IMR-90 (cell line): Measurements from ENCODE around the gene ABCF3. TPM values are rescaled to one million over a fixed set of nuclear protein-coding genes. Genes with fewer than 3 reads are reported as not detected.

ENCODE experiments used
- ATAC-seq: fragments of 200-7000 bp; cut with Tn5 transposase; 2 replicates; pipeline ENCODE4 v1.9.1; 2020; ENCODE audit warnings: low read depth, mild to moderate bottlenecking, moderate library complexity
- BruUV-seq: library from RNA; stranded (reverse); fragments of 400-500 nt; replicated peaks from 2 replicates; lab custom pipeline; 2021; lab: Mats Ljungman, UMichigan
- CTCF ChIA-PET: fragments of 300-600 bp; formaldehyde crosslinking; extraction: SDS; loops from one replicate; lab custom pipeline; 2021; ENCODE audit warnings: antibody characterized with exemption; lab: Yijun Ruan, JAX
- POLR2A ChIA-PET: fragments of 300-600 bp; sonication (Branson Sonifier 250); formaldehyde crosslinking; loops from one replicate; lab custom pipeline; 2022; ENCODE audit warnings: antibody characterized with exemption; ENCODE audit not compliant: unreplicated experiment; lab: Charles Lee
- DNase-seq: peaks from one replicate; pipeline ENCODE4 v3.0.0; 2013
- H2AFZ ChIP-seq: replicated peaks from 2 replicates; pipeline ENCODE3; 2013; ENCODE audit warnings: low read length, mild to moderate bottlenecking; ENCODE audit not compliant: poor library complexity
- H2AK5ac ChIP-seq: 2 replicates; pipeline ENCODE4 v1.6.1; 2013; ENCODE audit warnings: low read depth, low read length, inconsistent platforms
- H2AK9ac ChIP-seq: replicated peaks from 2 replicates; pipeline ENCODE3; 2013; ENCODE audit warnings: mild to moderate bottlenecking, low read depth, low read length, moderate library complexity; ENCODE audit not compliant: poor library complexity
- H2BK120ac ChIP-seq: 2 replicates; pipeline ENCODE4 v1.6.1; 2013; ENCODE audit warnings: low read depth, low read length, inconsistent platforms
- H2BK15ac ChIP-seq: 3 replicates; pipeline ENCODE4 v1.6.1; 2013; ENCODE audit warnings: low read depth, low read length, inconsistent platforms
- H2BK20ac ChIP-seq: 2 replicates; pipeline ENCODE4 v1.6.1; 2013; ENCODE audit warnings: low read depth, mild to moderate bottlenecking, inconsistent platforms, low read length, moderate library complexity
- H2BK5ac ChIP-seq: 2 replicates; pipeline ENCODE4 v1.6.1; 2013; ENCODE audit warnings: mild to moderate bottlenecking, low read depth, low read length, inconsistent platforms; ENCODE audit not compliant: poor library complexity, severe bottlenecking
- H3K14ac ChIP-seq: replicated peaks from 2 replicates; pipeline ENCODE4 v1.6.1; 2013; ENCODE audit warnings: low read depth, low read length, inconsistent platforms
- H3K18ac ChIP-seq: 2 replicates; pipeline ENCODE4 v1.6.1; 2013; ENCODE audit warnings: low read depth, low read length, control low read depth
- H3K23ac ChIP-seq: 2 replicates; pipeline ENCODE4 v1.6.1; 2013; ENCODE audit warnings: low read depth, low read length, inconsistent platforms
- H3K27ac ChIP-seq: 2 replicates; pipeline ENCODE4 v1.5.1; 2013; ENCODE audit warnings: mild to moderate bottlenecking, control low read depth, low read length; ENCODE audit not compliant: insufficient read depth
- H3K27me3 ChIP-seq: 2 replicates; pipeline ENCODE4 v1.6.1; 2013; ENCODE audit warnings: low read length; ENCODE audit not compliant: control insufficient read depth, insufficient read depth
- H3K36me3 ChIP-seq: 2 replicates; pipeline ENCODE4 v1.6.1; 2013; ENCODE audit warnings: low read length, mixed read lengths; ENCODE audit not compliant: control insufficient read depth, insufficient read depth
- H3K4ac ChIP-seq: 2 replicates; pipeline ENCODE4 v1.6.1; 2013; ENCODE audit warnings: low read depth, low read length, inconsistent platforms
- H3K4me1 ChIP-seq: 2 replicates; pipeline ENCODE4 v1.6.1; 2013; ENCODE audit warnings: low read length, mixed read lengths; ENCODE audit not compliant: control insufficient read depth, insufficient read depth
- H3K4me2 ChIP-seq: 2 replicates; pipeline ENCODE4 v1.6.1; 2013; ENCODE audit warnings: low read depth, mild to moderate bottlenecking, control low read depth, low read length, moderate library complexity
- H3K4me3 ChIP-seq: 2 replicates; pipeline ENCODE4 v1.5.1; 2013; ENCODE audit warnings: low read depth, mild to moderate bottlenecking, control low read depth, low read length, moderate library complexity; ENCODE audit not compliant: insufficient read depth
- H3K56ac ChIP-seq: 2 replicates; pipeline ENCODE4 v1.6.1; 2013; ENCODE audit warnings: low read length, inconsistent platforms; ENCODE audit not compliant: insufficient read depth; ENCODE audit errors: extremely low read depth
- H3K79me1 ChIP-seq, 2 experiments: 2 replicates each; pipeline ENCODE4 v1.6.1; 2013; ENCODE audit warnings: low read length in 2 of 2, inconsistent platforms in 1 of 2, low read depth in 1 of 2
- H3K9ac ChIP-seq: 2 replicates; pipeline ENCODE4 v1.6.1; 2013; ENCODE audit warnings: low read depth, low read length, control low read depth
- H3K9me1 ChIP-seq: 2 replicates; pipeline ENCODE4 v1.6.1; 2013; ENCODE audit warnings: low read length, inconsistent platforms; ENCODE audit not compliant: insufficient read depth
- H3K9me3 ChIP-seq: 2 replicates; pipeline ENCODE4 v1.6.1; 2013; ENCODE audit warnings: low read length; ENCODE audit not compliant: control insufficient read depth, insufficient read depth
- H4K20me1 ChIP-seq: 2 replicates; pipeline ENCODE4 v1.6.1; 2013; ENCODE audit warnings: low read length, inconsistent platforms; ENCODE audit not compliant: insufficient read depth
- H4K5ac ChIP-seq: 2 replicates; pipeline ENCODE4 v1.6.1; 2013; ENCODE audit warnings: mild to moderate bottlenecking, low read depth, low read length, control low read depth
- H4K8ac ChIP-seq, 2 experiments: 2 replicates each; pipeline ENCODE4 v1.6.1; 2013; ENCODE audit warnings: low read depth in 2 of 2, low read length in 2 of 2, control low read depth in 1 of 2, inconsistent platforms in 1 of 2
- H4K91ac ChIP-seq: 2 replicates; pipeline ENCODE4 v1.6.1; 2013; ENCODE audit warnings: low read depth, low read length, inconsistent platforms; ENCODE audit not compliant: insufficient read depth
- BHLHE40 ChIP-seq: fragments of 150-350 bp; IDR thresholded peaks from 2 replicates; pipeline ENCODE4 v1.6.1; 2016; ENCODE audit warnings: mild to moderate bottlenecking, low read depth, low read length
- CEBPB ChIP-seq: IDR thresholded peaks from 2 replicates; pipeline ENCODE4 v1.6.1; 2012; ENCODE audit warnings: low read depth, low read length, improper control_type of control experiment
- CHD1 ChIP-seq: IDR thresholded peaks from 2 replicates; pipeline ENCODE4 v1.6.1; 2012; ENCODE audit warnings: low read depth, low read length, improper control_type of control experiment
- FOS ChIP-seq: fragments of 150-350 bp; IDR thresholded peaks from 2 replicates; pipeline ENCODE4 v1.6.1; 2016; ENCODE audit warnings: low read depth, low read length
- MAFK ChIP-seq: IDR thresholded peaks from 2 replicates; pipeline ENCODE4 v1.6.1; 2012; ENCODE audit warnings: low read depth, low read length, improper control_type of control experiment
- MAZ ChIP-seq: IDR thresholded peaks from 2 replicates; pipeline ENCODE4 v1.6.1; 2012; ENCODE audit warnings: low read depth, mild to moderate bottlenecking, low read length, improper control_type of control experiment, moderate library complexity, borderline replicate concordance
- MXI1 ChIP-seq: IDR thresholded peaks from 2 replicates; pipeline ENCODE4 v1.6.1; 2012; ENCODE audit warnings: low read depth, mild to moderate bottlenecking, low read length, moderate library complexity, borderline replicate concordance
- NFE2L2 ChIP-seq: fragments of 150-350 bp; IDR thresholded peaks from 2 replicates; pipeline ENCODE4 v1.6.1; 2016; ENCODE audit warnings: low read depth, mild to moderate bottlenecking, low read length
- POLR2A ChIP-seq: IDR thresholded peaks from 2 replicates; pipeline ENCODE4 v1.6.1; 2012; ENCODE audit warnings: mild to moderate bottlenecking, low read depth, low read length
- RAD21 ChIP-seq: IDR thresholded peaks from 2 replicates; pipeline ENCODE4 v1.6.1; 2012; ENCODE audit warnings: low read length, improper control_type of control experiment
- RCOR1 ChIP-seq: IDR thresholded peaks from 2 replicates; pipeline ENCODE4 v1.6.1; 2012; ENCODE audit warnings: mild to moderate bottlenecking, low read length, improper control_type of control experiment; ENCODE audit not compliant: insufficient replicate concordance
- RFX5 ChIP-seq: IDR thresholded peaks from 2 replicates; pipeline ENCODE4 v1.8.0; 2012; ENCODE audit warnings: low read depth, mild to moderate bottlenecking, low read length, moderate library complexity
- SMC3 ChIP-seq: fragments of 150-350 bp; IDR thresholded peaks from 2 replicates; pipeline ENCODE4 v1.6.1; 2016; ENCODE audit warnings: low read depth, mild to moderate bottlenecking, antibody characterized with exemption, low read length, moderate library complexity
- WGBS, 2 experiments: methylation state at CpG; one replicate each; pipeline versions ENCODE4 v1.1.5 to v1.1.7; 2013; ENCODE audit warnings: missing lambda C conversion rate in 2 of 2; ENCODE audit not compliant: insufficient read length in 1 of 2; ENCODE audit errors: extremely low coverage in 2 of 2; 5-methylcytosine and 5-hydroxymethylcytosine counted together
- dilution Hi-C: fragments of 300-500 bp; cut with HindIII; formaldehyde crosslinking; loops from one replicate; pipeline ENCODE4 v1.14.3; 2018; ENCODE audit warnings: low sequenced_read_pairs; ENCODE audit not compliant: unreplicated experiment
- in situ Hi-C: fragments of 300-500 bp; cut with MboI; formaldehyde crosslinking; loops from 3 replicates; pipeline ENCODE4 v1.14.3; 2019; ENCODE audit warnings: low sequenced_read_pairs, inconsistent platforms, mixed read lengths
- intact Hi-C: fragments of 100-400 bp; cut with micrococcal nuclease; formaldehyde crosslinking; loops from 2 replicates; pipeline ENCODE4 v1.10.0; 2022
- polyA plus RNA-seq, 3 experiments: library from polyadenylated mRNA; depleted of rRNA; stranded (reverse); fragments of >200 nt; gene quantifications; 2 replicates each; pipeline ENCODE4 v1.2.3, GENCODE V29; 2012; ENCODE audit warnings: low replicate concordance in 1 of 3
- total RNA-seq: library from RNA; depleted of rRNA; stranded (reverse); fragments of >200 nt; gene quantifications from 2 replicates; pipeline ENCODE4 v1.2.3, GENCODE V29; 2012
- TF ChIP-seq, protein P1 (sequence below): fragments of 150-350 bp; IDR thresholded peaks from 2 replicates; pipeline ENCODE4 v1.6.1; 2016; ENCODE audit warnings: low read depth, mild to moderate bottlenecking, low read length, moderate library complexity, borderline replicate concordance
- TF ChIP-seq, protein P2 (sequence below): conservative IDR thresholded peaks from 2 replicates; pipeline ENCODE4 v1.5.1; 2012; ENCODE audit warnings: mild to moderate bottlenecking, low read depth, low read length, improper control_type of control experiment
- TF ChIP-seq, protein P3 (sequence below): fragments of 150-350 bp; IDR thresholded peaks from 2 replicates; pipeline ENCODE4 v1.6.1; 2017; ENCODE audit warnings: mild to moderate bottlenecking, antibody characterized with exemption, low read length, low read depth

Gene ABCF3
- total and polyA plus RNA-seq, 2 of the 4 experiments (the other 2 are of a cell fraction), result 36.9 to 59.2 TPM

DNA sequence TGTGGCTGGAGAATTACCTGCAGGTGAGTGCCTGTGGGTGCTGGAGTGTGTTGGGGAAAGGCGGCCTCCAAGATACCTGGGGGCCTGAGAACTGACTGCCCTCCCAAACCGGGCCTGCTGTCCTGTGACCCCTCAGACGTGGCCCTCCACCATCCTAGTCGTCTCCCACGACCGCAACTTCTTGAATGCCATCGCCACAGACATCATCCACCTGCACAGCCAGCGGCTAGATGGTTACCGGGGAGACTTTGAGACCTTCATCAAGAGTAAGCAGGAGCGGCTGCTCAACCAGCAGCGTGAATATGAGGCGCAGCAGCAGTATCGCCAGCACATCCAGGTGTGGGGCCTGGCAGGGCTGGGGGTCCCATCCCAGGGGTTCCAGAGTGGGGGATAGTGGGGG is 3.4 kb downstream of the ABCF3 start:
- peaks cover 19% of the 10 kb centered on the region; the same call in 1 of the 2 replicates for H4K20me1 ChIP-seq
- H2AK5ac ChIP-seq, result no peak overlapping the region
- H2BK120ac ChIP-seq, result no peak overlapping the region
- no peak overlapping the region for H3K27ac ChIP-seq
- peaks cover 58% of the 10 kb centered on the region for H3K36me3 ChIP-seq
- H3K4me1 ChIP-seq, result peaks cover 3% of the 10 kb centered on the region; the same call in 1 of the 2 replicates
- H2BK5ac ChIP-seq, result no peak overlapping the region
- H3K18ac ChIP-seq, result no peak overlapping the region
- H3K27me3 ChIP-seq, result no peaks in the 10 kb centered on the region
- no peak overlapping the region for H3K56ac ChIP-seq
- POLR2A ChIA-PET, result no interaction called here
- no peak for ATAC-seq
- in situ Hi-C loops, result no loop called here
- no peak overlapping the region for H4K8ac ChIP-seq
- WGBS, 2 experiments, result 80% methylated on average over 4 of the region's 13 CpGs; no CpG with 5 or more reads in 1 of the 2 experiments
- no peak overlapping the region for H2AK9ac ChIP-seq
- H3K79me1 ChIP-seq, result peaks cover 30 to 47% of the 10 kb centered on the region in 2 experiments
- intact Hi-C loops, result no loop called here
- H3K9ac ChIP-seq, result no peak overlapping the region
- CTCF ChIA-PET, result no interaction called here
- H2BK20ac ChIP-seq, result no peak overlapping the region
- H3K4me3 ChIP-seq, result no peak overlapping the region
- no peak overlapping the region for H3K14ac ChIP-seq
- no peak for DNase-seq
- dilution Hi-C loops, result no loop called here
- peak overlapping the region; percentile 15 for H2AFZ ChIP-seq
- H4K91ac ChIP-seq, result no peak overlapping the region
- no peaks in the 10 kb centered on the region for H3K9me3 ChIP-seq
- no peak overlapping the region for H3K4me2 ChIP-seq
- TF ChIP-seq CHD1 (no peak), CEBPB (no peak), SMC3 (no peak), NFE2L2 (no peak), MAFK (no peak), RCOR1 (no peak), RAD21 (no peak), BHLHE40 (no peak), POLR2A (no peak), MAZ (no peak), RFX5 (no peak), MXI1 (no peak), FOS (no peak)
- TF ChIP-seq, protein P1, sequence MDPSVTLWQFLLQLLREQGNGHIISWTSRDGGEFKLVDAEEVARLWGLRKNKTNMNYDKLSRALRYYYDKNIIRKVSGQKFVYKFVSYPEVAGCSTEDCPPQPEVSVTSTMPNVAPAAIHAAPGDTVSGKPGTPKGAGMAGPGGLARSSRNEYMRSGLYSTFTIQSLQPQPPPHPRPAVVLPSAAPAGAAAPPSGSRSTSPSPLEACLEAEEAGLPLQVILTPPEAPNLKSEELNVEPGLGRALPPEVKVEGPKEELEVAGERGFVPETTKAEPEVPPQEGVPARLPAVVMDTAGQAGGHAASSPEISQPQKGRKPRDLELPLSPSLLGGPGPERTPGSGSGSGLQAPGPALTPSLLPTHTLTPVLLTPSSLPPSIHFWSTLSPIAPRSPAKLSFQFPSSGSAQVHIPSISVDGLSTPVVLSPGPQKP, result no peak
- TF ChIP-seq, protein P2, sequence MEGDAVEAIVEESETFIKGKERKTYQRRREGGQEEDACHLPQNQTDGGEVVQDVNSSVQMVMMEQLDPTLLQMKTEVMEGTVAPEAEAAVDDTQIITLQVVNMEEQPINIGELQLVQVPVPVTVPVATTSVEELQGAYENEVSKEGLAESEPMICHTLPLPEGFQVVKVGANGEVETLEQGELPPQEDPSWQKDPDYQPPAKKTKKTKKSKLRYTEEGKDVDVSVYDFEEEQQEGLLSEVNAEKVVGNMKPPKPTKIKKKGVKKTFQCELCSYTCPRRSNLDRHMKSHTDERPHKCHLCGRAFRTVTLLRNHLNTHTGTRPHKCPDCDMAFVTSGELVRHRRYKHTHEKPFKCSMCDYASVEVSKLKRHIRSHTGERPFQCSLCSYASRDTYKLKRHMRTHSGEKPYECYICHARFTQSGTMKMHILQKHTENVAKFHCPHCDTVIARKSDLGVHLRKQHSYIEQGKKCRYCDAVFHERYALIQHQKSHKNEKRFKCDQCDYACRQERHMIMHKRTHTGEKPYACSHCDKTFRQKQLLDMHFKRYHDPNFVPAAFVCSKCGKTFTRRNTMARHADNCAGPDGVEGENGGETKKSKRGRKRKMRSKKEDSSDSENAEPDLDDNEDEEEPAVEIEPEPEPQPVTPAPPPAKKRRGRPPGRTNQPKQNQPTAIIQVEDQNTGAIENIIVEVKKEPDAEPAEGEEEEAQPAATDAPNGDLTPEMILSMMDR, result no peak
- TF ChIP-seq, protein P3, sequence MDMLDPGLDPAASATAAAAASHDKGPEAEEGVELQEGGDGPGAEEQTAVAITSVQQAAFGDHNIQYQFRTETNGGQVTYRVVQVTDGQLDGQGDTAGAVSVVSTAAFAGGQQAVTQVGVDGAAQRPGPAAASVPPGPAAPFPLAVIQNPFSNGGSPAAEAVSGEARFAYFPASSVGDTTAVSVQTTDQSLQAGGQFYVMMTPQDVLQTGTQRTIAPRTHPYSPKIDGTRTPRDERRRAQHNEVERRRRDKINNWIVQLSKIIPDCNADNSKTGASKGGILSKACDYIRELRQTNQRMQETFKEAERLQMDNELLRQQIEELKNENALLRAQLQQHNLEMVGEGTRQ, result no peak
- H4K5ac ChIP-seq, result no peak overlapping the region
- no peak overlapping the region for H2BK15ac ChIP-seq
- BruUV-seq, result no TSS peak
- no peak overlapping the region for H3K23ac ChIP-seq
- no peak overlapping the region for H3K4ac ChIP-seq
- H3K9me1 ChIP-seq, result 0 out of 2 replicates have a peak, but pooled peaks cover 8% of the 10 kb centered on the region
